OCI-LY1 (cell line): ENCODE measurements around the gene PLA2G7.

ENCODE experiments used
- EZH2 ChIP-seq: fragments of 200-600 bp; sonication (generic), shearing (Covaris generic); IDR thresholded peaks from 2 replicates; pipeline ENCODE4 v1.8.0; 2017; ENCODE audit warnings: borderline replicate concordance, mixed run types, mild to moderate bottlenecking, antibody characterized with exemption, low read length, moderate library complexity, mixed read lengths
- TF ChIP-seq, protein P1 (sequence below): fragments of 200-600 bp; sonication (generic), shearing (Covaris generic); IDR thresholded peaks from 2 replicates; pipeline ENCODE4 v1.5.1; 2017; ENCODE audit warnings: mild to moderate bottlenecking, antibody characterized with exemption, low read length, moderate library complexity, mixed read lengths

DNA sequence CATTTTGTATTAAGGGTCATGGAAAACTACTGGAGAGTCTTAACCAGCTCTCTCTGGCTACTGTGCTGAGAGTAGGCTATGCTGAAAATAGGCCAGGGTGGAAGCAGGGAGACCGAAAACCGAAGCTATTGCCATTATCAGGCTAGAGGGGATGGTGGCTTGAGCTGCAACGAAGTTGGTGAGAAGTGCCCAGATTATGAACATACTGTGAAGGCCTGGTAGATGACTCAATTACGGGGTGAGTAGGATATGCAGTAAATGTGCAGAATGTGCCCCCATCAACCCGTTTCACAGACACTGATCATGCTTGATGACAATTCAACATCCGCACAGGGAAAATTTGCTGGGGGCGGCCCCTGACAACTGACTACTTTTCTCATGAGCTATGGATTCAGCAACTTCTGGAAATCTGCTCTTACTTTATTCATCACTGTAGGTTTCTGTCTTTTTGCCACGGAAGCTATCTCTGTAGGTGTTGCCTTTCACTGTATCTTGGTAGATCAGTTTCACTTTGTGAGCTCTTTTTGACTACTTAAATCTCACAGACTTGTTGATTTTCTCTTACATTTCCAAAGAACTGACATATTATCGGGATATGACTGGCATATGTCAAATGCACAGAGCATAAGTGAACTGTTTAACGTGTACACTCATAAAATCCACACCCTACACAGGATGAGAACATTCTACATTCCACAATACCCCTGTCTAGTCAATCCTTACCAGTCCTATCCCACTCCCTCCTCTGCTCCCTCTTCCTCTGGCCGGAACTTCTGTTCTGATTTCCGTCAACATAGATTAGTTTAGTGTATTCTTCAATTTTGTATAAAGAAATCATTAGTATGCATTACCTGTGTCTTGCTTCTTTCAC lies 42.5 kb upstream of the PLA2G7 start:
- TF ChIP-seq, protein P1, sequence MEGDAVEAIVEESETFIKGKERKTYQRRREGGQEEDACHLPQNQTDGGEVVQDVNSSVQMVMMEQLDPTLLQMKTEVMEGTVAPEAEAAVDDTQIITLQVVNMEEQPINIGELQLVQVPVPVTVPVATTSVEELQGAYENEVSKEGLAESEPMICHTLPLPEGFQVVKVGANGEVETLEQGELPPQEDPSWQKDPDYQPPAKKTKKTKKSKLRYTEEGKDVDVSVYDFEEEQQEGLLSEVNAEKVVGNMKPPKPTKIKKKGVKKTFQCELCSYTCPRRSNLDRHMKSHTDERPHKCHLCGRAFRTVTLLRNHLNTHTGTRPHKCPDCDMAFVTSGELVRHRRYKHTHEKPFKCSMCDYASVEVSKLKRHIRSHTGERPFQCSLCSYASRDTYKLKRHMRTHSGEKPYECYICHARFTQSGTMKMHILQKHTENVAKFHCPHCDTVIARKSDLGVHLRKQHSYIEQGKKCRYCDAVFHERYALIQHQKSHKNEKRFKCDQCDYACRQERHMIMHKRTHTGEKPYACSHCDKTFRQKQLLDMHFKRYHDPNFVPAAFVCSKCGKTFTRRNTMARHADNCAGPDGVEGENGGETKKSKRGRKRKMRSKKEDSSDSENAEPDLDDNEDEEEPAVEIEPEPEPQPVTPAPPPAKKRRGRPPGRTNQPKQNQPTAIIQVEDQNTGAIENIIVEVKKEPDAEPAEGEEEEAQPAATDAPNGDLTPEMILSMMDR, result no peak
- TF ChIP-seq EZH2, result no peak
